Fibroblast of lung (primary cell): ENCODE data around the gene CDC14B.

Source experiments
- EZH2 ChIP-seq: IDR thresholded peaks from 2 replicates; pipeline ENCODE4 v1.5.1; 2012; ENCODE audit warnings: low read length, control low read depth, mild to moderate bottlenecking; ENCODE audit errors: missing control alignments
- TF ChIP-seq, protein P1 (sequence below), 2 donors: IDR thresholded peaks in 1 of 2; conservative IDR thresholded peaks in 1 of 2; 1 replicate in 1 of 2; 2 replicates in 1 of 2; pipeline ENCODE4 v1.5.1; 2011 to 2012; ENCODE audit warnings: low read length in 2 of 2, control low read depth in 1 of 2, inconsistent platforms in 1 of 2, low read depth in 1 of 2, mild to moderate bottlenecking in 1 of 2

DNA sequence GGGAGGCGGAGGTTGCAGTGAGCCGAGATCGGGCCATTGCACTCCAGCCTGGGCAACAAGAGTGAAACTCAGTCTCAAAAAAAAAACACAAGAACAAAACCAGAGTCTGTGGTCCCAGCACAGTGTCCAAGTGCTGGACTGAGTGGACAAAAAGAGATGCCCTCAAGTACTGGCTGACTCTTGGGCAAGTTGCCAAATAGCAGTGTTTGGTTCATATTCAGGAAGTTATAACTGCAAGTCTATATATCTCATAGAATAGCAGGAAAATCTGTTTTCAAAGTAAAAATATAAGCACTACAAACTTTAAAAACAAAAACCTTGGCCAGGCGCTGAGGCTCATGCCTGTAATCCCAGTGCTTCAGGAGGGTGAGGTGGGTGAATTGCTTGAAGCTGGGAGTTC is 162.4 kb downstream of the CDC14B start:
- TF ChIP-seq, protein P1, sequence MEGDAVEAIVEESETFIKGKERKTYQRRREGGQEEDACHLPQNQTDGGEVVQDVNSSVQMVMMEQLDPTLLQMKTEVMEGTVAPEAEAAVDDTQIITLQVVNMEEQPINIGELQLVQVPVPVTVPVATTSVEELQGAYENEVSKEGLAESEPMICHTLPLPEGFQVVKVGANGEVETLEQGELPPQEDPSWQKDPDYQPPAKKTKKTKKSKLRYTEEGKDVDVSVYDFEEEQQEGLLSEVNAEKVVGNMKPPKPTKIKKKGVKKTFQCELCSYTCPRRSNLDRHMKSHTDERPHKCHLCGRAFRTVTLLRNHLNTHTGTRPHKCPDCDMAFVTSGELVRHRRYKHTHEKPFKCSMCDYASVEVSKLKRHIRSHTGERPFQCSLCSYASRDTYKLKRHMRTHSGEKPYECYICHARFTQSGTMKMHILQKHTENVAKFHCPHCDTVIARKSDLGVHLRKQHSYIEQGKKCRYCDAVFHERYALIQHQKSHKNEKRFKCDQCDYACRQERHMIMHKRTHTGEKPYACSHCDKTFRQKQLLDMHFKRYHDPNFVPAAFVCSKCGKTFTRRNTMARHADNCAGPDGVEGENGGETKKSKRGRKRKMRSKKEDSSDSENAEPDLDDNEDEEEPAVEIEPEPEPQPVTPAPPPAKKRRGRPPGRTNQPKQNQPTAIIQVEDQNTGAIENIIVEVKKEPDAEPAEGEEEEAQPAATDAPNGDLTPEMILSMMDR (conservative IDR thresholded peaks at IDR 0.05 in 1 of 2, IDR thresholded peaks at IDR 0.05 in 1 of 2; ENCODE audit: low read depth in 1 of 2, low read length in 2 of 2) = no peak
- no peak for TF ChIP-seq EZH2
